NCI-H748 (cell line): ENCODE results near the gene PALD1.

Experiments
- DNase-seq: peaks from one replicate; lab custom pipeline; 2025; ENCODE audit not compliant: unreplicated experiment; lab: John Stamatoyannopoulos, UW

Gene PALD1

DNA sequence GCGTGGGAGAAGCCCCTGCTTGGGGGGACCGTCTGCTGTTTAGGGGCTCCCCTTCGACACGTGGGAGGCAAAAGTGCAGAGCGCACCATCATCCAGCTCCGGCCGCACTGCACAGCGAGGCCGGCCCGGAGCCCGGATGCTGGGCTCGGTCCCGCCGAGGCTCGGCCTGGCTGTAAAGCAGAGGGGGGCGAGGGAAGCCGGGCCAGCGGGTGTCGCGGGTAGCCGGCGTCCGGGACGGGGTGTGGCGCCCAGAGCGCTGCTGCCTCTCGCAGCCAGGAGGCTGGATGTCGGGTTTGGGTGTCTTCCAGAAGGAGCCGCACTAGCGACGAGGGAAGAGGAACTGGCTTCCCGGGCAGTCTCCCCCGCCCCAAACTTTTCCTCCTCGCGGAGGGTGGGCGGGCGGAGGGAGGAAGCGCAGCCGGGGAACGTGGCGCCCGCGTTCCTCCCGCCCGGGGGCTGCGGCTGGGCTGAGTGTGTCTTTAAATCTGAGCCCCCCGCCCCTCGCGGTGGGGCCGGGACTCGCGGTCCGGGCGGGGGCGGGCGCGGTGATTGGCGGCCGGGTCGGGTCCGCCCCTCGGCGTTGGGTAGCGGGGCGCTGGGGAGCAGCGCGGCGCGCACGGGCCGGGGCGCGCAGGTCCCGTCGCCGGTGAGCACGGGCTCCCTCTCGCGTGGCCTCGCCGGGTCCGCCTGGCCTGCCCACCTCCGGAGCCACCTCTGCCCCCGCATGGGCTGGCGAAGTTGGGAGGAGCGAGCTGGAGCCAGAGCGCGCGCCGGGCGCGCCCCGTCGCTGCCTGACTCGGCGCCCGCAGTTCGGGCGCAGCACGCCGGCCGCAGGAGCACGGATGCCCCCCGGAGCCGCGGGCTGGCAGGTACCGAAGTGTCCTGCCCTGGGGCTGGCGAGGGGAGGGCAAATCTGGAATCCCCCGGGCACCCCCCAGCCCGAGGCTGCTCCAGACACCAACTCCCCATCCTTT is at the start of gene PALD1:
TSS of gene PALD1 (plus strand) at position 577 of the 974 bp plus-strand sequence. CDS start 47,185 bp downstream, outside the sequence.
- peak; percentile 61 for DNase-seq

GRCh38 chr10:70430493-70431445 is 47.8 kb upstream of the PALD1 start:
- no peak for DNase-seq

DNA sequence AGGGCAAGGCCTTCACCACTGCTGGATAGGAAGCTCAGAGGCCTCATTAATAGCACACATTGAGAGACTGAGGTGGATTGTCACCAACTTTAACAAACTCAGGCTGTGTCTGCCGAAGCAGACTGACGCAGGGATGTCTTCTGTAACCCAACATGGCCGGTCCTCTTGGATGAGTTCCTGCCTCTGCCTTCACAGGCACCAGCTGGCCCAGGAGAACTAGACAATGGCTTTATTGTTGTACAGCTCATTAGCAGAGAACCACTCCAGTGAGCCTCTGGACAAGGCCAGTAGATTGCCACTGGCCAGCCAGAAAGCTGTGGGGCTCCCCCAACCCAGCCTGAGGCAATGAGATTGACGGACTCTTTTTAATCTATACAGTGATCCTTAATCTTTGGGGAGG is 46.5 kb upstream of the PALD1 start:
- DNase-seq, result no peak

- no peak for DNase-seq
Measured at GRCh38 chr10:70432561-70433263, 45.9 kb upstream of the PALD1 start.

- no peak for DNase-seq
Measured at GRCh38 chr10:70433581-70434280, 44.8 kb upstream of the PALD1 start.

GRCh38 chr10:70435241-70436085 is 43.1 kb upstream of the PALD1 start:
- no peak for DNase-seq

DNA sequence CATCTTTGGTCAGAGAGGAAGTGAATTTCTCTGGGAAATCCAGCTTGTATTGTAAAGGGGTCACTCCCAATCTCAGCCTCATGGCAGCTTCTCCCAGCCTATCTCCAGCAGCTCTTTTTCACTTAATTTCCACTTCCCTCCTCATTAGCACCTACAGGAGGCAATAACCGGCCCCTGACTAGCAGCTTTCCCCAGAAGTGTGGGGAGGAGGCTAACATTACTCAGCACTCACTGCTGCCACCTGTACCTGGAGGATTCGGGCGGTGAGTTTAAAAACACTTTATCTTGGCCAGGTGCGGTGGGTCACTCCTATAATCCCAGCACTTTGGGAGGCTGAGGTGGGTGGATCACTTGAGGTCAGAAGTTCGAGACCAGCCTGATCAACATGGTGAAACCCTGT is 40.8 kb upstream of the PALD1 start:
- DNase-seq, result no peak

- no peak for DNase-seq
Measured at GRCh38 chr10:70440296-70441160, 38.0 kb upstream of the PALD1 start.

GRCh38 chr10:70441161-70441894 is 37.2 kb upstream of the PALD1 start, which contains the start of gene NODAL:
Gene NODAL, minus strand, starts transcription at chr10:70441681. Its CDS starts 14 bp downstream, at chr10:70441667.
- no peak for DNase-seq

DNA sequence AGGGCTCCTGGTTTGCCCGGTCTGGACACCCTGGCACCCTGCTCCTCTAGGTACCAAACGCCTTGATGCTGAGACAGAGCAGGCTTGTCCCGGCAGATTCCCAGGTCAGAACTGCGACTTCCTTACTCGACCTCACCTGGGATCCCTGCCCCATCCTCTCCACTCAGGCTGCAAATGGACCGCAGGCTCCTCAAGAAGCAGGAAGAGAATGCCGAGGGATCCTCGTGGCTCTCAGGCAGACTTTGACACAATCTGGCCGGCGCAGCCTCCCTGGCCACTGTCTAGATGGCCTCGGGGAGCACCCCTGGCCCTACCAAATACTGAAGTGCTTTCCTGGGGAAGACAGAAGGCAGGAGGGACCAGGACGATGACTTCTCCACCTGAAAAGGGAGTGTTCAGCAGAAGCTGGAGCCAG is 36.7 kb upstream of the PALD1 start:
- DNase-seq, result no peak

DNA sequence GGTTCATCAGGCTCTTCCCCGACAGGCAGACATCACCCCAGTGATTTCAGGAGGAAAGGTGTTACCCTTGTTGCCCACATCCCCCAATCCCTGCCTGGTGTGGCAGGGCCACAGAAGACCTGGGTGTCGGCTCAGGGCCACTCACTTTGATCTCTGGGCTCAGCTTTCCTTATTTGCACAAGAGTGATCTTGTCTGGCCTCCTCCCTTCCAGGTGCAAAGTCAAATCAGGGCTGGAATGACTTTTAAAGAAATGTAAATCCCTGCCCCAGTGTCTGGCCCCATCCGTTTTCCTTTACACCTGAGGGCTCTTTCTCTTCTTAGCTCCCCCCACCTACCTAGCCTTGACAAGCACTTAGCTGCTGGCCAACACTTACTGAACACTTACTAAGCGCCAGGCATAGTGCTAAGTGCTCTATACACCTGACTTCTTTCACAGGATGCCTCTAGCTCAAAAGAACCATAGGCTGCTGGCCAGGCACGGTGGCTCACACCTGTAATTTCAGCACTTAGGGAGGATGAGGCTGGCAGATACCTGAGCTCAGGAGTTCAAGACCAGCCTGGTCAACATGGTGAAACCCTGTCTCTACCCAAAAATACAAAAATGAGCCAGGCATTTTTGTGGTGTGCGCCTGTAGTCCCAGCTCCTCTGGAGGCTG is 36.1 kb upstream of the PALD1 start:
- DNase-seq, result no peak

DNA sequence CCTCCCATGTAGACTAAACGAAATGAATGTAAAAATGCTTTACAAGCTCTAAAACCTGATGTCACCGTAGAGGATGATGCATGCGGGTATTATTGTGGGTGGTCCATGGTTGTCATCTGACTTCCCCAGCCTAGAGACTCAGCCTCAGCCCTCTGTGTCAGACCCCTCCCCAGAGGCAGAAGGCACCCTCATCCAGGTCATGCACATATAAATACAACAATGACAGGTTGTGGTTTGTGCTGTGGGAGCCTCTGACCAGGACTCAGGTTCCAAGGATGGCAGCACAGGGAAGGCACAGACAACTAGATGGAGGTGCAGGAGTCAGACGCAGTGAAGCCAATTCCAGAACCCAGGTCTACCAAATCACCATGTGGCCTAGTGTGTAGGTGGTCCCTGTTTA is 33.8 kb upstream of the PALD1 start:
- DNase-seq, result no peak

- DNase-seq, result no peak
Measured at GRCh38 chr10:70445718-70446657, 32.6 kb upstream of the PALD1 start.

DNA sequence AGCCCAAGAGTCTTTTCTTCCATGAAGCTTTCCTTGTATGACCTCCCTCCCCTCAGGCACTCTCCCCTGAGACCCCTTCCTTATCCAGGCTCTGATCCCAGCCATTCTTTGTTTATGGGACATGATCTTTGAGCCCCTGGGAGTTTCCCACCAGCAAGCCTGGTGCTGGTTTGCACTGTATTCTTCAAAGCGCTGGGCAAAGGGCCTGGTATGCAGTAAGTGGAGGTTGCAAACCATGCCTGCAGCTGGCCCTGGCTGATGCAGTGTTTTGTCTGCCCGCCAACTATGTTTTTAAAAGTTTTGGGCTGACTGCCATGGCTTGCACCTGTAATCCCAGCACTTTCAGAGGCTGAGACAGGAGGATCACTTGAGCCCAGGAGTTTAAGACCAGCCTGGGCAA is 30.3 kb upstream of the PALD1 start:
- DNase-seq, result no peak

DNA sequence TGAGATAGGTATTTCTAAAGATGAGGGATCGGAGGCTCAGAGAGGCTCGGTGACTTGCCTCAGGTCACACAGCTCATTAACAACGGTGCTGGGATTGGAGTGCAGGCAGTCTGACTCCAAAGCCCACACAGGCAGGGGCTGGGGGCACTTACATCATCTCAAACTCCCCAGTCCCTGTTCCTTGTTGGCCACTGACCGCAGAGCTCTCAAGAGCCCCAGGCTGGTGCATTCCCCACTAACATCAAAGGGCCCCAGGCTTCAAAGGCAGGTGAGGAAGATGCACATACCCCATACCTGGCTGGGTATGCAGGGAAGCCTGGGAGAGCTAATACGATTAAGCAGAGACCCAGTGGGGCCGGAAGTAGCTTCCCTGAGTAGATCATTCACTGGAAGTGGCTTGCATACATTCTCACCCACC is 23.3 kb upstream of the PALD1 start:
- no peak for DNase-seq

GRCh38 chr10:70456164-70456563 is 22.4 kb upstream of the PALD1 start:
- no peak for DNase-seq
